GM23338 (cell line): ENCODE results near the gene NIM1K. TPM values are rescaled to one million over a fixed set of nuclear protein-coding genes. Genes with fewer than 3 reads are reported as not detected.

ENCODE experiments used
- ATAC-seq: fragments of 200-7000 bp; cut with Tn5 transposase; 3 replicates; pipeline ENCODE4 v1.9.1; 2020
- DNase-seq: peaks from one replicate; pipeline ENCODE4 v3.0.0-alpha.2; 2015; ENCODE audit warnings: low spot score
- H2AFZ ChIP-seq: fragments of 200-600 bp; sonication (generic); 2 replicates; pipeline ENCODE4 v1.8.0; 2016; ENCODE audit warnings: antibody characterized with exemption, mild to moderate bottlenecking, moderate library complexity
- H3F3A ChIP-seq: fragments of 200-600 bp; sonication (generic); replicated peaks from 2 replicates; pipeline ENCODE4 v1.8.0; 2017; ENCODE audit warnings: antibody characterized with exemption, mixed run types, low read depth
- H3K27ac ChIP-seq: fragments of 200-600 bp; sonication (generic); 2 replicates; pipeline ENCODE4 v1.6.1; 2016; ENCODE audit warnings: low read depth
- H3K27me3 ChIP-seq: fragments of 200-600 bp; sonication (generic); 2 replicates; pipeline ENCODE4 v1.8.0; 2016; ENCODE audit warnings: mild to moderate bottlenecking, mixed run types, moderate library complexity; ENCODE audit not compliant: insufficient read depth
- H3K36me3 ChIP-seq: fragments of 200-600 bp; sonication (generic); 2 replicates; pipeline ENCODE4 v1.8.0; 2016; ENCODE audit warnings: mild to moderate bottlenecking; ENCODE audit not compliant: insufficient read depth
- H3K4me1 ChIP-seq: fragments of 200-600 bp; sonication (generic); 2 replicates; pipeline ENCODE4 v1.8.0; 2016; ENCODE audit warnings: mild to moderate bottlenecking, moderate library complexity; ENCODE audit not compliant: insufficient read depth
- H3K4me2 ChIP-seq: fragments of 200-600 bp; sonication (generic); 2 replicates; pipeline ENCODE4 v1.7.1; 2017; ENCODE audit warnings: mixed run types
- H3K4me3 ChIP-seq: fragments of 200-600 bp; sonication (generic); 2 replicates; pipeline ENCODE4 v1.6.1; 2016; ENCODE audit warnings: mixed run types
- H3K79me2 ChIP-seq: fragments of 200-600 bp; sonication (generic); replicated peaks from 2 replicates; pipeline ENCODE4 v1.8.0; 2017; ENCODE audit warnings: mild to moderate bottlenecking; ENCODE audit not compliant: insufficient read depth
- H3K9me2 ChIP-seq: fragments of 200-600 bp; sonication (generic); 2 replicates; pipeline ENCODE4 v1.8.0; 2017; ENCODE audit not compliant: insufficient read depth
- H4K20me1 ChIP-seq: fragments of 200-600 bp; sonication (generic); replicated peaks from 2 replicates; pipeline ENCODE4 v1.8.0; 2017; ENCODE audit warnings: mild to moderate bottlenecking; ENCODE audit not compliant: insufficient read depth
- H3K27ac Mint-ChIP-seq: 2 replicates; pipeline ENCODE4 v1.8.0; 2020; ENCODE audit warnings: inconsistent platforms, mild to moderate bottlenecking, moderate library complexity, mixed read lengths
- H3K27me3 Mint-ChIP-seq: 3 replicates; pipeline ENCODE4 v1.8.0; 2022; ENCODE audit warnings: low read depth, mild to moderate bottlenecking, moderate library complexity, mixed read lengths, inconsistent platforms; ENCODE audit not compliant: insufficient read depth, poor library complexity
- H3K36me3 Mint-ChIP-seq: 3 replicates; pipeline ENCODE4 v1.8.0; 2021; ENCODE audit warnings: low read depth, mild to moderate bottlenecking, inconsistent platforms, moderate library complexity, mixed read lengths
- H3K4me1 Mint-ChIP-seq: 3 replicates; pipeline ENCODE4 v1.8.0; 2020; ENCODE audit warnings: mild to moderate bottlenecking, inconsistent platforms, mixed read lengths
- H3K4me3 Mint-ChIP-seq: 3 replicates; pipeline ENCODE4 v1.8.0; 2021; ENCODE audit warnings: moderate library complexity, mild to moderate bottlenecking, inconsistent platforms, mixed read lengths
- H3K9me3 Mint-ChIP-seq: 3 replicates; pipeline ENCODE4 v1.8.0; 2020; ENCODE audit warnings: moderate library complexity, mild to moderate bottlenecking, inconsistent platforms, mixed read lengths
- CREB1 ChIP-seq: fragments of 250-450 bp; sonication (Bioruptor Pico); IDR thresholded peaks from 2 replicates; pipeline ENCODE4 v1.5.0; 2020; ENCODE audit warnings: low read depth, mild to moderate bottlenecking, moderate library complexity
- ETS1 ChIP-seq: IDR thresholded peaks from 2 replicates; pipeline ENCODE4 v1.6.1; 2016; ENCODE audit warnings: antibody characterized with exemption
- EZH2 ChIP-seq: fragments of 200-600 bp; sonication (generic); IDR thresholded peaks from one replicate; pipeline ENCODE4 v1.8.0; 2017; ENCODE audit warnings: antibody characterized with exemption, mild to moderate bottlenecking, low read depth; ENCODE audit not compliant: unreplicated experiment
- EZH2phosphoT487 ChIP-seq: fragments of 200-600 bp; sonication (generic); IDR thresholded peaks from one replicate; pipeline ENCODE4 v1.8.1; 2018; ENCODE audit warnings: antibody characterized with exemption; ENCODE audit not compliant: unreplicated experiment
- JUNB ChIP-seq: IDR thresholded peaks from one replicate; pipeline ENCODE4 v1.6.1; 2016; ENCODE audit warnings: antibody characterized with exemption; ENCODE audit not compliant: unreplicated experiment
- NANOG ChIP-seq: IDR thresholded peaks from 2 replicates; pipeline ENCODE4 v1.6.1; 2016; ENCODE audit warnings: antibody characterized with exemption, borderline replicate concordance
- POLR2AphosphoS5 ChIP-seq: IDR thresholded peaks from 2 replicates; pipeline ENCODE4 v1.6.1; 2016; ENCODE audit warnings: antibody characterized with exemption, low read depth
- STAT1 ChIP-seq: IDR thresholded peaks from one replicate; pipeline ENCODE4 v1.6.1; 2016; ENCODE audit warnings: antibody characterized with exemption; ENCODE audit not compliant: unreplicated experiment
- ZNF114 ChIP-seq: fragments of 250-450 bp; sonication (Bioruptor Pico); IDR thresholded peaks from 2 replicates; pipeline ENCODE4 v1.5.0; 2020; ENCODE audit warnings: mild to moderate bottlenecking, moderate library complexity
- ZNF331 ChIP-seq: fragments of 250-450 bp; sonication (Bioruptor Pico); IDR thresholded peaks from 2 replicates; pipeline ENCODE4 v1.5.0; 2020; ENCODE audit warnings: low read depth, mild to moderate bottlenecking, moderate library complexity
- polyA plus RNA-seq: library from polyadenylated mRNA; unstranded; fragments of >200 nt; fragmentation: Nextera tagmentation; extraction: Ambion mirVana; gene quantifications from 2 replicates; pipeline ENCODE4 v1.2.1, GENCODE V29; 2016
- total RNA-seq: library from RNA; depleted of rRNA; stranded (reverse); fragments of >200 nt; shearing (Covaris generic); gene quantifications from 2 replicates; pipeline ENCODE4 v1.2.3, GENCODE V29; 2014
- TF ChIP-seq, protein P1 (sequence below): fragments of 250-450 bp; sonication (Bioruptor Pico); IDR thresholded peaks from 2 replicates; pipeline ENCODE4 v1.5.0; 2020; ENCODE audit warnings: mild to moderate bottlenecking, moderate library complexity
- TF ChIP-seq, protein P2 (sequence below), 2 experiments: fragments of 200-600 bp in 1 of 2; sonication (generic) in 1 of 2; conservative IDR thresholded peaks; 2 replicates each; pipeline versions ENCODE4 v1.5.1 to v1.6.1; 2016 to 2017; ENCODE audit warnings: antibody characterized with exemption in 2 of 2, low read depth in 2 of 2, mild to moderate bottlenecking in 2 of 2, moderate library complexity in 1 of 2
- TF ChIP-seq, protein P3 (sequence below): IDR thresholded peaks from one replicate; pipeline ENCODE4 v1.6.1; 2018; ENCODE audit warnings: antibody characterized with exemption; ENCODE audit not compliant: unreplicated experiment

NIM1K gene
- total and polyA plus RNA-seq, 2 experiments from 2014 or later: not detected

DNA sequence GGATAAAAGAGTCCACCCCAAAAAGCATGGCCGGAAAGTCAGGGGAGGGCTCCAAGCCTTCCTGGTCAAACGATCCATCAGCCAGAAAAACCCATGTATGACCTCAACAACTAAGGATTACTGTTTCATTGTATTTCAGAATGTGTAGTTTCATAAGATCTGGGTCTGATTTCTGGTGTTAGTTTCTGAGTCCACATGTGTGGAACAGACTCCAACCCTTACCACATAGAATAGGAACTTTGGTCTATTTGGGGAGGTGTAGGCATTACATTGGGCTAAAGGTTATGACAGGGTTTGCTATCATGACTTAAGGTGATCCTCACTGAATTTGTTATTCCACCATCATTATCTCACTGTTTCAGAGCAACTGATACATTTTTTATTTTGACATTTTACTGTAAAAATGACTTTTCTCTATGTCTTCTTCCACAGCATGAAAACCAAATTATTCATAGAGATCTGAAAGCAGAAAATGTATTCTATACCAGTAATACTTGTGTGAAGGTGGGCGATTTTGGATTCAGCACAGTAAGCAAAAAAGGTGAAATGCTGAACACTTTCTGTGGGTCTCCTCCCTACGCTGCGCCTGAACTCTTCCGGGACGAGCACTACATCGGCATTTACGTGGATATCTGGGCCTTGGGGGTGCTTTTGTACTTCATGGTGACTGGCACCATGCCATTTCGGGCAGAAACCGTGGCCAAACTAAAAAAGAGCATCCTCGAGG, 87.7 kb downstream of the NIM1K start:
- TF ChIP-seq, protein P1, sequence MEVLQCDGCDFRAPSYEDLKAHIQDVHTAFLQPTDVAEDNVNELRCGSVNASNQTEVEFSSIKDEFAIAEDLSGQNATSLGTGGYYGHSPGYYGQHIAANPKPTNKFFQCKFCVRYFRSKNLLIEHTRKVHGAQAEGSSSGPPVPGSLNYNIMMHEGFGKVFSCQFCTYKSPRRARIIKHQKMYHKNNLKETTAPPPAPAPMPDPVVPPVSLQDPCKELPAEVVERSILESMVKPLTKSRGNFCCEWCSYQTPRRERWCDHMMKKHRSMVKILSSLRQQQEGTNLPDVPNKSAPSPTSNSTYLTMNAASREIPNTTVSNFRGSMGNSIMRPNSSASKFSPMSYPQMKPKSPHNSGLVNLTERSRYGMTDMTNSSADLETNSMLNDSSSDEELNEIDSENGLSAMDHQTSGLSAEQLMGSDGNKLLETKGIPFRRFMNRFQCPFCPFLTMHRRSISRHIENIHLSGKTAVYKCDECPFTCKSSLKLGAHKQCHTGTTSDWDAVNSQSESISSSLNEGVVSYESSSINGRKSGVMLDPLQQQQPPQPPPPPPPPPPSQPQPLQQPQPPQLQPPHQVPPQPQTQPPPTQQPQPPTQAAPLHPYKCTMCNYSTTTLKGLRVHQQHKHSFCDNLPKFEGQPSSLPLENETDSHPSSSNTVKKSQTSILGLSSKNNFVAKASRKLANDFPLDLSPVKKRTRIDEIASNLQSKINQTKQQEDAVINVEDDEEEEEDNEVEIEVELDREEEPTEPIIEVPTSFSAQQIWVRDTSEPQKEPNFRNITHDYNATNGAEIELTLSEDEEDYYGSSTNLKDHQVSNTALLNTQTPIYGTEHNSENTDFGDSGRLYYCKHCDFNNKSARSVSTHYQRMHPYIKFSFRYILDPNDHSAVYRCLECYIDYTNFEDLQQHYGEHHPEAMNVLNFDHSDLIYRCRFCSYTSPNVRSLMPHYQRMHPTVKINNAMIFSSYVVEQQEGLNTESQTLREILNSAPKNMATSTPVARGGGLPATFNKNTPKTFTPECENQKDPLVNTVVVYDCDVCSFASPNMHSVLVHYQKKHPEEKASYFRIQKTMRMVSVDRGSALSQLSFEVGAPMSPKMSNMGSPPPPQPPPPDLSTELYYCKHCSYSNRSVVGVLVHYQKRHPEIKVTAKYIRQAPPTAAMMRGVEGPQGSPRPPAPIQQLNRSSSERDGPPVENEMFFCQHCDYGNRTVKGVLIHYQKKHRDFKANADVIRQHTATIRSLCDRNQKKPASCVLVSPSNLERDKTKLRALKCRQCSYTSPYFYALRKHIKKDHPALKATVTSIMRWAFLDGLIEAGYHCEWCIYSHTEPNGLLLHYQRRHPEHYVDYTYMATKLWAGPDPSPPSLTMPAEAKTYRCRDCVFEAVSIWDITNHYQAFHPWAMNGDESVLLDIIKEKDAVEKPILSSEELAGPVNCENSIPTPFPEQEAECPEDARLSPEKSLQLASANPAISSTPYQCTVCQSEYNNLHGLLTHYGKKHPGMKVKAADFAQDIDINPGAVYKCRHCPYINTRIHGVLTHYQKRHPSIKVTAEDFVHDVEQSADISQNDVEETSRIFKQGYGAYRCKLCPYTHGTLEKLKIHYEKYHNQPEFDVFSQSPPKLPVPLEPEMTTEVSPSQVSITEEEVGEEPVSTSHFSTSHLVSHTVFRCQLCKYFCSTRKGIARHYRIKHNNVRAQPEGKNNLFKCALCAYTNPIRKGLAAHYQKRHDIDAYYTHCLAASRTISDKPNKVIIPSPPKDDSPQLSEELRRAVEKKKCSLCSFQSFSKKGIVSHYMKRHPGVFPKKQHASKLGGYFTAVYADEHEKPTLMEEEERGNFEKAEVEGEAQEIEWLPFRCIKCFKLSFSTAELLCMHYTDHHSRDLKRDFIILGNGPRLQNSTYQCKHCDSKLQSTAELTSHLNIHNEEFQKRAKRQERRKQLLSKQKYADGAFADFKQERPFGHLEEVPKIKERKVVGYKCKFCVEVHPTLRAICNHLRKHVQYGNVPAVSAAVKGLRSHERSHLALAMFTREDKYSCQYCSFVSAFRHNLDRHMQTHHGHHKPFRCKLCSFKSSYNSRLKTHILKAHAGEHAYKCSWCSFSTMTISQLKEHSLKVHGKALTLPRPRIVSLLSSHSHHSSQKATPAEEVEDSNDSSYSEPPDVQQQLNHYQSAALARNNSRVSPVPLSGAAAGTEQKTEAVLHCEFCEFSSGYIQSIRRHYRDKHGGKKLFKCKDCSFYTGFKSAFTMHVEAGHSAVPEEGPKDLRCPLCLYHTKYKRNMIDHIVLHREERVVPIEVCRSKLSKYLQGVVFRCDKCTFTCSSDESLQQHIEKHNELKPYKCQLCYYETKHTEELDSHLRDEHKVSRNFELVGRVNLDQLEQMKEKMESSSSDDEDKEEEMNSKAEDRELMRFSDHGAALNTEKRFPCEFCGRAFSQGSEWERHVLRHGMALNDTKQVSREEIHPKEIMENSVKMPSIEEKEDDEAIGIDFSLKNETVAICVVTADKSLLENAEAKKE (CRISPR knock-in tag): no peak
- no peak for TF ChIP-seq EZH2phosphoT487
- no peak for TF ChIP-seq CREB1
- TF ChIP-seq ZNF331 (CRISPR knock-in tag): no peak
- no peak for TF ChIP-seq ZNF114 (CRISPR knock-in tag)
- TF ChIP-seq, protein P2, sequence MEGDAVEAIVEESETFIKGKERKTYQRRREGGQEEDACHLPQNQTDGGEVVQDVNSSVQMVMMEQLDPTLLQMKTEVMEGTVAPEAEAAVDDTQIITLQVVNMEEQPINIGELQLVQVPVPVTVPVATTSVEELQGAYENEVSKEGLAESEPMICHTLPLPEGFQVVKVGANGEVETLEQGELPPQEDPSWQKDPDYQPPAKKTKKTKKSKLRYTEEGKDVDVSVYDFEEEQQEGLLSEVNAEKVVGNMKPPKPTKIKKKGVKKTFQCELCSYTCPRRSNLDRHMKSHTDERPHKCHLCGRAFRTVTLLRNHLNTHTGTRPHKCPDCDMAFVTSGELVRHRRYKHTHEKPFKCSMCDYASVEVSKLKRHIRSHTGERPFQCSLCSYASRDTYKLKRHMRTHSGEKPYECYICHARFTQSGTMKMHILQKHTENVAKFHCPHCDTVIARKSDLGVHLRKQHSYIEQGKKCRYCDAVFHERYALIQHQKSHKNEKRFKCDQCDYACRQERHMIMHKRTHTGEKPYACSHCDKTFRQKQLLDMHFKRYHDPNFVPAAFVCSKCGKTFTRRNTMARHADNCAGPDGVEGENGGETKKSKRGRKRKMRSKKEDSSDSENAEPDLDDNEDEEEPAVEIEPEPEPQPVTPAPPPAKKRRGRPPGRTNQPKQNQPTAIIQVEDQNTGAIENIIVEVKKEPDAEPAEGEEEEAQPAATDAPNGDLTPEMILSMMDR (conservative IDR thresholded peaks at IDR 0.05; ENCODE audit: low read depth in 2 of 2): no peak
- TF ChIP-seq JUNB: no peak
- TF ChIP-seq ETS1: no peak
- no peak for TF ChIP-seq STAT1
- TF ChIP-seq EZH2: no peak
- TF ChIP-seq NANOG: no peak
- TF ChIP-seq POLR2AphosphoS5: no peak
- TF ChIP-seq, protein P3, sequence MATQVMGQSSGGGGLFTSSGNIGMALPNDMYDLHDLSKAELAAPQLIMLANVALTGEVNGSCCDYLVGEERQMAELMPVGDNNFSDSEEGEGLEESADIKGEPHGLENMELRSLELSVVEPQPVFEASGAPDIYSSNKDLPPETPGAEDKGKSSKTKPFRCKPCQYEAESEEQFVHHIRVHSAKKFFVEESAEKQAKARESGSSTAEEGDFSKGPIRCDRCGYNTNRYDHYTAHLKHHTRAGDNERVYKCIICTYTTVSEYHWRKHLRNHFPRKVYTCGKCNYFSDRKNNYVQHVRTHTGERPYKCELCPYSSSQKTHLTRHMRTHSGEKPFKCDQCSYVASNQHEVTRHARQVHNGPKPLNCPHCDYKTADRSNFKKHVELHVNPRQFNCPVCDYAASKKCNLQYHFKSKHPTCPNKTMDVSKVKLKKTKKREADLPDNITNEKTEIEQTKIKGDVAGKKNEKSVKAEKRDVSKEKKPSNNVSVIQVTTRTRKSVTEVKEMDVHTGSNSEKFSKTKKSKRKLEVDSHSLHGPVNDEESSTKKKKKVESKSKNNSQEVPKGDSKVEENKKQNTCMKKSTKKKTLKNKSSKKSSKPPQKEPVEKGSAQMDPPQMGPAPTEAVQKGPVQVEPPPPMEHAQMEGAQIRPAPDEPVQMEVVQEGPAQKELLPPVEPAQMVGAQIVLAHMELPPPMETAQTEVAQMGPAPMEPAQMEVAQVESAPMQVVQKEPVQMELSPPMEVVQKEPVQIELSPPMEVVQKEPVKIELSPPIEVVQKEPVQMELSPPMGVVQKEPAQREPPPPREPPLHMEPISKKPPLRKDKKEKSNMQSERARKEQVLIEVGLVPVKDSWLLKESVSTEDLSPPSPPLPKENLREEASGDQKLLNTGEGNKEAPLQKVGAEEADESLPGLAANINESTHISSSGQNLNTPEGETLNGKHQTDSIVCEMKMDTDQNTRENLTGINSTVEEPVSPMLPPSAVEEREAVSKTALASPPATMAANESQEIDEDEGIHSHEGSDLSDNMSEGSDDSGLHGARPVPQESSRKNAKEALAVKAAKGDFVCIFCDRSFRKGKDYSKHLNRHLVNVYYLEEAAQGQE: no peak
- no peak overlapping the region for H3K4me3 ChIP-seq
- H3K9me2 ChIP-seq: peaks cover 7% of the 10 kb centered on the region; the same call in 1 of the 2 replicates
- no peaks in the 10 kb centered on the region for H4K20me1 ChIP-seq
- 0 out of 2 replicates have a peak, but pooled peaks cover 1% of the 10 kb centered on the region for H3F3A ChIP-seq
- H3K4me2 ChIP-seq: no peak overlapping the region
- no peaks in the 10 kb centered on the region for H3K27me3 ChIP-seq
- no peaks in the 10 kb centered on the region for H3K4me1 ChIP-seq
- Mint-ChIP-seq H3K4me1 (no peaks in the 10 kb centered on the region; the same call in 2 of the 3 replicates), H3K9me3 (no peaks in the 10 kb centered on the region), H3K27me3 (peaks cover 4% of the 10 kb centered on the region), H3K27ac (no peak overlapping the region), H3K4me3 (no peak overlapping the region), H3K36me3 (no peaks in the 10 kb centered on the region; the same call in 2 of the 3 replicates)
- no peak overlapping the region for H2AFZ ChIP-seq
- no peaks in the 10 kb centered on the region for H3K79me2 ChIP-seq
- H3K36me3 ChIP-seq: no peaks in the 10 kb centered on the region
- DNase-seq (no peak), ATAC-seq (no peak)
- no peak overlapping the region for H3K27ac ChIP-seq
